Caki2 (cell line): ENCODE data around the gene EEF2K. TPM values are rescaled to one million over a fixed set of nuclear protein-coding genes. Genes with fewer than 3 reads are reported as not detected.
A peak's percentile ranks its signal among the peaks of the same experiment; 100 is the strongest.

Source experiments
- DNase-seq: peaks from one replicate; pipeline ENCODE4 v3.0.0-alpha.2; 2015; ENCODE audit warnings: low read depth
- in situ Hi-C: cut with HindIII; loops from 2 replicates; pipeline ENCODE4 v1.10.0; 2016; ENCODE audit warnings: low sequenced_read_pairs, low pct_unique_long_range_greater_than_20kb, mixed read lengths
- total RNA-seq: library from RNA; depleted of rRNA; stranded (reverse); fragments of >200 nt; shearing (Covaris generic); gene quantifications from 2 replicates; pipeline ENCODE4 v1.2.3, GENCODE V29; 2014; ENCODE audit warnings: low replicate concordance

The EEF2K gene
- total RNA-seq, 1 experiment from 2014 or later: 16.2 TPM

- in situ Hi-C loops: no loop called here
These were observed 16.9 kb downstream of the EEF2K start for GRCh38 chr16:22222998-22223397.

GRCh38 chr16:22225060-22225459 lies 19.0 kb downstream of the EEF2K start:
- in situ Hi-C loops: no loop called here
- DNase-seq: no peak

More at GRCh38 chr16:22222998-22223397, 16.9 kb downstream of the EEF2K start:
- DNase-seq: no peak

GRCh38 chr16:22229889-22230288 lies 23.8 kb downstream of the EEF2K start:
- in situ Hi-C loops: no loop called here
- DNase-seq: no peak

- peak; percentile 96 for DNase-seq
- in situ Hi-C loops: no loop called here
These were observed 26.4 kb downstream of the EEF2K start for GRCh38 chr16:22232277-22233036.

GRCh38 chr16:22233037-22233372 lies 26.9 kb downstream of the EEF2K start:
- DNase-seq: no peak
- in situ Hi-C loops: no loop called here

- in situ Hi-C loops: no loop called here
These were observed 30.0 kb downstream of the EEF2K start for GRCh38 chr16:22235839-22236745.

GRCh38 chr16:22239131-22239805 lies 33.2 kb downstream of the EEF2K start:
- in situ Hi-C loops: no loop called here

More at GRCh38 chr16:22235839-22236745, 30.0 kb downstream of the EEF2K start:
- no peak for DNase-seq

GRCh38 chr16:22240023-22240710 lies 34.1 kb downstream of the EEF2K start:
- in situ Hi-C loops: no loop called here
- no peak for DNase-seq

More at GRCh38 chr16:22239131-22239805, 33.2 kb downstream of the EEF2K start:
- no peak for DNase-seq

GRCh38 chr16:22250522-22250921 lies 44.4 kb downstream of the EEF2K start:
- DNase-seq: no peak
- in situ Hi-C loops: no loop called here

- peak; percentile 44 for DNase-seq
These were observed 46.2 kb downstream of the EEF2K start for GRCh38 chr16:22252317-22252716.

GRCh38 chr16:22253272-22253671 lies 47.2 kb downstream of the EEF2K start:
- in situ Hi-C loops: no loop called here
- no peak for DNase-seq

More at GRCh38 chr16:22252317-22252716, 46.2 kb downstream of the EEF2K start:
- in situ Hi-C loops: no loop called here

- DNase-seq: no peak
These were observed 49.3 kb downstream of the EEF2K start for GRCh38 chr16:22255335-22255734.

GRCh38 chr16:22257440-22257839 lies 51.4 kb downstream of the EEF2K start:
- no peak for DNase-seq
- in situ Hi-C loops: no loop called here

More at GRCh38 chr16:22255335-22255734, 49.3 kb downstream of the EEF2K start:
- in situ Hi-C loops: no loop called here

GRCh38 chr16:22260490-22260889 lies 54.4 kb downstream of the EEF2K start:
- no peak for DNase-seq
- in situ Hi-C loops: loop anchor here (10.0 kb wide), 1 partner anchor 46 kb away; no protein-coding TSS in a partner anchor

- in situ Hi-C loops: loop anchor here (10.0 kb wide), 1 partner anchor 48 kb away; no protein-coding TSS in a partner anchor
These were observed 56.4 kb downstream of the EEF2K start for GRCh38 chr16:22262460-22262859.

GRCh38 chr16:22264786-22265185 lies 58.7 kb downstream of the EEF2K start:
- in situ Hi-C loops: loop anchor here (10.0 kb wide), 1 partner anchor 50 kb away; no protein-coding TSS in a partner anchor
- no peak for DNase-seq

More at GRCh38 chr16:22262460-22262859, 56.4 kb downstream of the EEF2K start:
- DNase-seq: no peak

- no peak for DNase-seq
- in situ Hi-C loops: loop anchor here (10.0 kb wide), 1 partner anchor 51 kb away; no protein-coding TSS in a partner anchor
These were observed 59.3 kb downstream of the EEF2K start for GRCh38 chr16:22265351-22265750.

- in situ Hi-C loops: loop anchor here (10.0 kb wide), 1 partner anchor 52 kb away; no protein-coding TSS in a partner anchor
- no peak for DNase-seq
These were observed 60.5 kb downstream of the EEF2K start for GRCh38 chr16:22266546-22266945.
